ENCODE results near the gene FAP. TPM values are rescaled to one million over a fixed set of nuclear protein-coding genes. Genes with fewer than 3 reads are reported as not detected.

Gene FAP
- total RNA-seq, 1 experiment from 2014 or later: not detected

DNA sequence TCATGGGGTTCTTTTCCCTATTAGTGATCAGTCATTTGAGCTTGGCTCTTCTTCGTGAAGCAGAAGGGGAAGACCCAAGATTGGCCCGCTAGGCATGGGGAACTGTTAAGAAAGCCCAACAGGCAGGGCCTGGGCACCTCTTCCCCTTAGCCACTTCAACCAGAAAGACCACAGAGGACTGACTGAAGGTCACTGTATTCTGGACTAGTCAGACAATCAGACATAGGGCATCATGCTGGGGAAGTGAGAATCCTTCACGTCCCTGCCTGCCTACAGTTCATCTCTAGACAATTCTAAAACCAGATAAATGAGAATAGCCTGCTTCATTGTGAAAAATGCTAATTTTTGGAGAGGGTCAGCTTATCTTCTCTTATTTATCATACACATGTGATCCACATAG lies 28.1 kb downstream of the FAP start:
- H3K4me1 Mint-ChIP-seq: peaks cover 6% of the 10 kb centered on the region; the same call in 1 of the 2 replicates
- ATAC-seq (no peak), DNase-seq (ENCODE audit: low spot score) (no peak)
- H3K27ac Mint-ChIP-seq: no peak overlapping the region
- H3K27me3 Mint-ChIP-seq (ENCODE audit: low read depth): no peaks in the 10 kb centered on the region
- H3K4me3 Mint-ChIP-seq: no peak overlapping the region
- no peaks in the 10 kb centered on the region for H3K36me3 Mint-ChIP-seq
- H3K9me3 Mint-ChIP-seq: no peaks in the 10 kb centered on the region
- POLR2A ChIA-PET: no interaction called here
- CTCF ChIA-PET: interaction anchor here (1.8 kb wide), 1 partner anchor 83 kb away, joined by 7 read pairs; no protein-coding TSS in a partner anchor
- no peak for TF ChIP-seq GTF2I (CRISPR knock-in tag; conservative IDR thresholded peaks at IDR 0.05)
- no peak for TF ChIP-seq ZNF121 (CRISPR knock-in tag; IDR thresholded peaks at IDR 0.05)
- TF ChIP-seq, protein P1, sequence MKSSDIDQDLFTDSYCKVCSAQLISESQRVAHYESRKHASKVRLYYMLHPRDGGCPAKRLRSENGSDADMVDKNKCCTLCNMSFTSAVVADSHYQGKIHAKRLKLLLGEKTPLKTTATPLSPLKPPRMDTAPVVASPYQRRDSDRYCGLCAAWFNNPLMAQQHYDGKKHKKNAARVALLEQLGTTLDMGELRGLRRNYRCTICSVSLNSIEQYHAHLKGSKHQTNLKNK (CRISPR knock-in tag; IDR thresholded peaks at IDR 0.05): no peak
- TF ChIP-seq, protein P2, sequence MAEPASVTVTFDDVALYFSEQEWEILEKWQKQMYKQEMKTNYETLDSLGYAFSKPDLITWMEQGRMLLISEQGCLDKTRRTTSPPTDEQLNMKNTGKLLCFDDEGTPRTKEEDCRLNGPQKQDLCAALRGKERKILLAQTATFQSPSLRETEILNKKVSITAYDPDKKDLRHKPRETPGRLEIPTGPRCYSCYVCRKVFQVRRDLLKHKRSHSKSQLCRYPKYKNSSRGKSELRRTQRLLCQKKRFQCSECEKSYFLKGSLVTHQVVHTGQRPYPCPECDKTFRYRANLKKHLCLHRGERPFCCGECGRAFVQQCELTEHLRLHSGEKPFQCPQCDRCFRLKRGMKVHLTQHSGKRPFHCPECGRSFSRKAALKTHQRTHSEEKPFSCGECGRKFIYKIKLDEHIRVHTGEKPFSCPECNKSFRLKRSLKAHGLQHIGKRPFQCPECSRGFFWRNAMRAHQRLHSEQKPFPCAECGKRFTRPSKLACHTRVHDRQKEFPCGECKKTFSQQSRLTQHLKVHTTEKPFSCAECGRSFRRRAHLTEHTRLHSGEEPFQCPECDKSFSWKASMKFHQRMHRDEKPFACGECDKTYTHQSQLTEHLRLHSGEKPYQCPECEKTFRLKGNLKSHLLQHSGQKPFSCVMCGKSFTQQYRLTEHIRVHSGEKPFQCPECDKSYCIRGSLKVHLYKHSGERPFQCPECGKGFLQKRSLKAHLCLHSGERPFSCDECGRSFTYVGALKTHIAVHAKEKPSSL (CRISPR knock-in tag; conservative IDR thresholded peaks at IDR 0.05): no peak
- TF ChIP-seq ESRRA (CRISPR knock-in tag; IDR thresholded peaks at IDR 0.05; ENCODE audit: borderline replicate concordance): no peak
- no peak for TF ChIP-seq SMAD4 (CRISPR knock-in tag; IDR thresholded peaks at IDR 0.05)
- TF ChIP-seq, protein P3, sequence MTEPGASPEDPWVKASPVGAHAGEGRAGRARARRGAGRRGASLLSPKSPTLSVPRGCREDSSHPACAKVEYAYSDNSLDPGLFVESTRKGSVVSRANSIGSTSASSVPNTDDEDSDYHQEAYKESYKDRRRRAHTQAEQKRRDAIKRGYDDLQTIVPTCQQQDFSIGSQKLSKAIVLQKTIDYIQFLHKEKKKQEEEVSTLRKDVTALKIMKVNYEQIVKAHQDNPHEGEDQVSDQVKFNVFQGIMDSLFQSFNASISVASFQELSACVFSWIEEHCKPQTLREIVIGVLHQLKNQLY (CRISPR knock-in tag; IDR thresholded peaks at IDR 0.05): no peak
- TF ChIP-seq CBFB (CRISPR knock-in tag; IDR thresholded peaks at IDR 0.05; ENCODE audit: low read depth): no peak
- TF ChIP-seq, protein P4, sequence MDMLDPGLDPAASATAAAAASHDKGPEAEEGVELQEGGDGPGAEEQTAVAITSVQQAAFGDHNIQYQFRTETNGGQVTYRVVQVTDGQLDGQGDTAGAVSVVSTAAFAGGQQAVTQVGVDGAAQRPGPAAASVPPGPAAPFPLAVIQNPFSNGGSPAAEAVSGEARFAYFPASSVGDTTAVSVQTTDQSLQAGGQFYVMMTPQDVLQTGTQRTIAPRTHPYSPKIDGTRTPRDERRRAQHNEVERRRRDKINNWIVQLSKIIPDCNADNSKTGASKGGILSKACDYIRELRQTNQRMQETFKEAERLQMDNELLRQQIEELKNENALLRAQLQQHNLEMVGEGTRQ (CRISPR knock-in tag; IDR thresholded peaks at IDR 0.05): no peak
- no peak for TF ChIP-seq GRHL2 (CRISPR knock-in tag; IDR thresholded peaks at IDR 0.05; ENCODE audit: insufficient replicate concordance, severe bottlenecking)
- TF ChIP-seq TEAD1 (CRISPR knock-in tag; IDR thresholded peaks at IDR 0.05): no peak
- TF ChIP-seq, protein P5, sequence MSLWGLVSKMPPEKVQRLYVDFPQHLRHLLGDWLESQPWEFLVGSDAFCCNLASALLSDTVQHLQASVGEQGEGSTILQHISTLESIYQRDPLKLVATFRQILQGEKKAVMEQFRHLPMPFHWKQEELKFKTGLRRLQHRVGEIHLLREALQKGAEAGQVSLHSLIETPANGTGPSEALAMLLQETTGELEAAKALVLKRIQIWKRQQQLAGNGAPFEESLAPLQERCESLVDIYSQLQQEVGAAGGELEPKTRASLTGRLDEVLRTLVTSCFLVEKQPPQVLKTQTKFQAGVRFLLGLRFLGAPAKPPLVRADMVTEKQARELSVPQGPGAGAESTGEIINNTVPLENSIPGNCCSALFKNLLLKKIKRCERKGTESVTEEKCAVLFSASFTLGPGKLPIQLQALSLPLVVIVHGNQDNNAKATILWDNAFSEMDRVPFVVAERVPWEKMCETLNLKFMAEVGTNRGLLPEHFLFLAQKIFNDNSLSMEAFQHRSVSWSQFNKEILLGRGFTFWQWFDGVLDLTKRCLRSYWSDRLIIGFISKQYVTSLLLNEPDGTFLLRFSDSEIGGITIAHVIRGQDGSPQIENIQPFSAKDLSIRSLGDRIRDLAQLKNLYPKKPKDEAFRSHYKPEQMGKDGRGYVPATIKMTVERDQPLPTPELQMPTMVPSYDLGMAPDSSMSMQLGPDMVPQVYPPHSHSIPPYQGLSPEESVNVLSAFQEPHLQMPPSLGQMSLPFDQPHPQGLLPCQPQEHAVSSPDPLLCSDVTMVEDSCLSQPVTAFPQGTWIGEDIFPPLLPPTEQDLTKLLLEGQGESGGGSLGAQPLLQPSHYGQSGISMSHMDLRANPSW (CRISPR knock-in tag; conservative IDR thresholded peaks at IDR 0.05; ENCODE audit: low read depth): no peak
- no peak for TF ChIP-seq SOX15 (CRISPR knock-in tag; IDR thresholded peaks at IDR 0.05)
- TF ChIP-seq IRF2 (CRISPR knock-in tag; IDR thresholded peaks at IDR 0.05; ENCODE audit: borderline replicate concordance, low read depth): no peak
- TF ChIP-seq, protein P6, sequence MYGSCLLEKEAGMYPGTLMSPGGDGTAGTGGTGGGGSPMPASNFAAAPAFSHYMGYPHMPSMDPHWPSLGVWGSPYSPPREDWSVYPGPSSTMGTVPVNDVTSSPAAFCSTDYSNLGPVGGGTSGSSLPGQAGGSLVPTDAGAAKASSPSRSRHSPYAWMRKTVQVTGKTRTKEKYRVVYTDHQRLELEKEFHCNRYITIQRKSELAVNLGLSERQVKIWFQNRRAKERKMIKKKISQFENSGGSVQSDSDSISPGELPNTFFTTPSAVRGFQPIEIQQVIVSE (CRISPR knock-in tag; IDR thresholded peaks at IDR 0.05; ENCODE audit: borderline replicate concordance): no peak
- TF ChIP-seq TP53 (CRISPR knock-in tag; IDR thresholded peaks at IDR 0.05): no peak
- no peak for TF ChIP-seq ZNF671 (CRISPR knock-in tag; IDR thresholded peaks at IDR 0.05)
- TF ChIP-seq ZNF263 (CRISPR knock-in tag; IDR thresholded peaks at IDR 0.05; ENCODE audit: low read depth): no peak
- no peak for TF ChIP-seq JUN (CRISPR knock-in tag; IDR thresholded peaks at IDR 0.05)

DNA sequence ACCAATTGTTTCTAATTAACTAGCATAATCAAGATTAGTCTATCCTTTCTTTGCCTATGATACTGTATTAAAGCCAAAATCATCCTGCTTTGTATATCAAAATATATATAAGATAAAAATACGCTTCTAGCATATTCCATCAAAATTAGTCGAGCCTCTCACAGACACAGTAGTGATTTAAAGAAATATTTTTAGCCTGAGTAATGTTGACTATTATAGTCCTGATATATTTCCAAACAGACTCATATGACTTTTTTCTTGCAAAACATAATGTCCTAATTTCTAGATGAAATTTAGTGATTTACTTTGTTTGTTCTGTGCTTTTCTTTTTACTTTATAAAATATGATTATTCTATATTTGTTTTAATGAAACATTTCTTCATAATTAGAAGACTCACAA lies 30.9 kb downstream of the FAP start:
- CTCF ChIA-PET: no interaction called here
- no peaks in the 10 kb centered on the region for H3K4me1 Mint-ChIP-seq
- no peaks in the 10 kb centered on the region for H3K27me3 Mint-ChIP-seq (ENCODE audit: low read depth)
- TF ChIP-seq OVOL2 (CRISPR knock-in tag; IDR thresholded peaks at IDR 0.05; ENCODE audit: borderline replicate concordance): no peak
- no peak for TF ChIP-seq ESRRA (CRISPR knock-in tag; IDR thresholded peaks at IDR 0.05; ENCODE audit: borderline replicate concordance)
- no peak for TF ChIP-seq GABPB1 (CRISPR knock-in tag; IDR thresholded peaks at IDR 0.05)
- TF ChIP-seq, protein P7, sequence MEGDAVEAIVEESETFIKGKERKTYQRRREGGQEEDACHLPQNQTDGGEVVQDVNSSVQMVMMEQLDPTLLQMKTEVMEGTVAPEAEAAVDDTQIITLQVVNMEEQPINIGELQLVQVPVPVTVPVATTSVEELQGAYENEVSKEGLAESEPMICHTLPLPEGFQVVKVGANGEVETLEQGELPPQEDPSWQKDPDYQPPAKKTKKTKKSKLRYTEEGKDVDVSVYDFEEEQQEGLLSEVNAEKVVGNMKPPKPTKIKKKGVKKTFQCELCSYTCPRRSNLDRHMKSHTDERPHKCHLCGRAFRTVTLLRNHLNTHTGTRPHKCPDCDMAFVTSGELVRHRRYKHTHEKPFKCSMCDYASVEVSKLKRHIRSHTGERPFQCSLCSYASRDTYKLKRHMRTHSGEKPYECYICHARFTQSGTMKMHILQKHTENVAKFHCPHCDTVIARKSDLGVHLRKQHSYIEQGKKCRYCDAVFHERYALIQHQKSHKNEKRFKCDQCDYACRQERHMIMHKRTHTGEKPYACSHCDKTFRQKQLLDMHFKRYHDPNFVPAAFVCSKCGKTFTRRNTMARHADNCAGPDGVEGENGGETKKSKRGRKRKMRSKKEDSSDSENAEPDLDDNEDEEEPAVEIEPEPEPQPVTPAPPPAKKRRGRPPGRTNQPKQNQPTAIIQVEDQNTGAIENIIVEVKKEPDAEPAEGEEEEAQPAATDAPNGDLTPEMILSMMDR (IDR thresholded peaks at IDR 0.05): no peak
- TF ChIP-seq ZNF416 (CRISPR knock-in tag; IDR thresholded peaks at IDR 0.05): no peak
- no peak for TF ChIP-seq CREM (CRISPR knock-in tag; IDR thresholded peaks at IDR 0.05)
- TF ChIP-seq PRRX2 (CRISPR knock-in tag; IDR thresholded peaks at IDR 0.05): no peak
- no peak for TF ChIP-seq NR2C2 (CRISPR knock-in tag; IDR thresholded peaks at IDR 0.05)
- TF ChIP-seq, protein P8, sequence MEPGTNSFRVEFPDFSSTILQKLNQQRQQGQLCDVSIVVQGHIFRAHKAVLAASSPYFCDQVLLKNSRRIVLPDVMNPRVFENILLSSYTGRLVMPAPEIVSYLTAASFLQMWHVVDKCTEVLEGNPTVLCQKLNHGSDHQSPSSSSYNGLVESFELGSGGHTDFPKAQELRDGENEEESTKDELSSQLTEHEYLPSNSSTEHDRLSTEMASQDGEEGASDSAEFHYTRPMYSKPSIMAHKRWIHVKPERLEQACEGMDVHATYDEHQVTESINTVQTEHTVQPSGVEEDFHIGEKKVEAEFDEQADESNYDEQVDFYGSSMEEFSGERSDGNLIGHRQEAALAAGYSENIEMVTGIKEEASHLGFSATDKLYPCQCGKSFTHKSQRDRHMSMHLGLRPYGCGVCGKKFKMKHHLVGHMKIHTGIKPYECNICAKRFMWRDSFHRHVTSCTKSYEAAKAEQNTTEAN (CRISPR knock-in tag; IDR thresholded peaks at IDR 0.05): no peak

More for the DNA sequence above, 30.9 kb downstream of the FAP start:
- Mint-ChIP-seq H3K9me3 (no peaks in the 10 kb centered on the region), H3K4me3 (no peak overlapping the region), H3K27ac (no peak overlapping the region), H3K36me3 (no peaks in the 10 kb centered on the region)
- no peak for DNase-seq (ENCODE audit: low spot score)
- POLR2A ChIA-PET: no interaction called here
- no peak for ATAC-seq

Measured in WTC11 (cell line).